Measurements from ENCODE around the gene ESR2.

DNA sequence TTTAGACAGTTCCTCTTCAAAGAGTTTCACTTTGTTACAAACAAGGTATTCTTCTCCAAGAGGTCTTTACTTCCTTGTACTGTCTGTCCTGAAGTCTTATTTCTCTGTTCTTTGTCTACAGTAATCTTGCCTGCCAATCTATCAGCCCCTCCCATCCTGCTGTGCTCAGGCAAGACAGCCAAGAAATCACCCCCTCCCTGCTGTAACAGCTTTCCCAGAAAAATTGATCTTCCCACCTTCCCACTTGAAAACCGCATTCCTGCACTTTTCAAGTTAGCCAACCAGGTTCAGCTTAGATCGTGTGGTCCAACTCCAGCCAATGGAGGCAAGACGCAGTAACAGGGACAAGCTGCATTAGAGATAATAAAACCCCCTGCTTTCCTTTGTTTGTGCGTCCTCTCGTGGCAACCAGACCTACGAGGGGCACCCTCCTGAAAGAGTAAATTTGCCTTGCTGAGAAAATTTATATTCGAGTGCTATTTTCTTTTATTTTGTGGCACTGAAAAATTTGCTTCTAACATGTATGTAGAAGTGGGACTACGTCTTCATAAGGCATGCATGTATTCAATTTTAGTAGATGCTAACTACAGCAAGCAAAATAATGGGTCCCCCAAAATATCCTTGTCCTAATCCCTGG is 46.5 kb upstream of the ESR2 start:
- TF ChIP-seq, protein P1, sequence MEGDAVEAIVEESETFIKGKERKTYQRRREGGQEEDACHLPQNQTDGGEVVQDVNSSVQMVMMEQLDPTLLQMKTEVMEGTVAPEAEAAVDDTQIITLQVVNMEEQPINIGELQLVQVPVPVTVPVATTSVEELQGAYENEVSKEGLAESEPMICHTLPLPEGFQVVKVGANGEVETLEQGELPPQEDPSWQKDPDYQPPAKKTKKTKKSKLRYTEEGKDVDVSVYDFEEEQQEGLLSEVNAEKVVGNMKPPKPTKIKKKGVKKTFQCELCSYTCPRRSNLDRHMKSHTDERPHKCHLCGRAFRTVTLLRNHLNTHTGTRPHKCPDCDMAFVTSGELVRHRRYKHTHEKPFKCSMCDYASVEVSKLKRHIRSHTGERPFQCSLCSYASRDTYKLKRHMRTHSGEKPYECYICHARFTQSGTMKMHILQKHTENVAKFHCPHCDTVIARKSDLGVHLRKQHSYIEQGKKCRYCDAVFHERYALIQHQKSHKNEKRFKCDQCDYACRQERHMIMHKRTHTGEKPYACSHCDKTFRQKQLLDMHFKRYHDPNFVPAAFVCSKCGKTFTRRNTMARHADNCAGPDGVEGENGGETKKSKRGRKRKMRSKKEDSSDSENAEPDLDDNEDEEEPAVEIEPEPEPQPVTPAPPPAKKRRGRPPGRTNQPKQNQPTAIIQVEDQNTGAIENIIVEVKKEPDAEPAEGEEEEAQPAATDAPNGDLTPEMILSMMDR (IDR thresholded peaks at IDR 0.05; ENCODE audit: insufficient read depth, low read depth, low read length), result no peak
- TF ChIP-seq EZH2 (IDR thresholded peaks at IDR 0.05; ENCODE audit: insufficient read depth, low read length), result no peak

Measured in astrocyte (in vitro differentiated cells and primary cell).